GM23338 (cell line): ENCODE data around the gene PAXX. TPM values are rescaled to one million over a fixed set of nuclear protein-coding genes. Genes with fewer than 3 reads are reported as not detected.

Source experiments
- CREB1 ChIP-seq: fragments of 250-450 bp; sonication (Bioruptor Pico); IDR thresholded peaks from 2 replicates; pipeline ENCODE4 v1.5.0; 2020; ENCODE audit warnings: low read depth, mild to moderate bottlenecking, moderate library complexity
- CTCF ChIP-seq, 2 experiments: fragments of 200-600 bp in 1 of 2; sonication (generic) in 1 of 2; conservative IDR thresholded peaks; 2 replicates each; pipeline versions ENCODE4 v1.5.1 to v1.6.1; 2016 to 2017; ENCODE audit warnings: antibody characterized with exemption in 2 of 2, low read depth in 2 of 2, mild to moderate bottlenecking in 2 of 2, moderate library complexity in 1 of 2
- EZH2 ChIP-seq: fragments of 200-600 bp; sonication (generic); IDR thresholded peaks from one replicate; pipeline ENCODE4 v1.8.0; 2017; ENCODE audit warnings: antibody characterized with exemption, mild to moderate bottlenecking, low read depth; ENCODE audit not compliant: unreplicated experiment
- EZH2phosphoT487 ChIP-seq: fragments of 200-600 bp; sonication (generic); IDR thresholded peaks from one replicate; pipeline ENCODE4 v1.8.1; 2018; ENCODE audit warnings: antibody characterized with exemption; ENCODE audit not compliant: unreplicated experiment
- NANOG ChIP-seq: IDR thresholded peaks from 2 replicates; pipeline ENCODE4 v1.6.1; 2016; ENCODE audit warnings: antibody characterized with exemption, borderline replicate concordance
- POLR2AphosphoS5 ChIP-seq: IDR thresholded peaks from 2 replicates; pipeline ENCODE4 v1.6.1; 2016; ENCODE audit warnings: antibody characterized with exemption, low read depth
- REST ChIP-seq: IDR thresholded peaks from one replicate; pipeline ENCODE4 v1.6.1; 2018; ENCODE audit warnings: antibody characterized with exemption; ENCODE audit not compliant: unreplicated experiment
- STAT1 ChIP-seq: IDR thresholded peaks from one replicate; pipeline ENCODE4 v1.6.1; 2016; ENCODE audit warnings: antibody characterized with exemption; ENCODE audit not compliant: unreplicated experiment
- ZNF114 ChIP-seq: fragments of 250-450 bp; sonication (Bioruptor Pico); IDR thresholded peaks from 2 replicates; pipeline ENCODE4 v1.5.0; 2020; ENCODE audit warnings: mild to moderate bottlenecking, moderate library complexity
- ZNF331 ChIP-seq: fragments of 250-450 bp; sonication (Bioruptor Pico); IDR thresholded peaks from 2 replicates; pipeline ENCODE4 v1.5.0; 2020; ENCODE audit warnings: low read depth, mild to moderate bottlenecking, moderate library complexity
- ZNF462 ChIP-seq: fragments of 250-450 bp; sonication (Bioruptor Pico); IDR thresholded peaks from 2 replicates; pipeline ENCODE4 v1.5.0; 2020; ENCODE audit warnings: mild to moderate bottlenecking, moderate library complexity
- polyA plus RNA-seq: library from polyadenylated mRNA; unstranded; fragments of >200 nt; fragmentation: Nextera tagmentation; extraction: Ambion mirVana; gene quantifications from 2 replicates; pipeline ENCODE4 v1.2.1, GENCODE V29; 2016
- total RNA-seq: library from RNA; depleted of rRNA; stranded (reverse); fragments of >200 nt; shearing (Covaris generic); gene quantifications from 2 replicates; pipeline ENCODE4 v1.2.3, GENCODE V29; 2014

Gene PAXX
- total and polyA plus RNA-seq, 2 experiments from 2014 or later, result 71.5 to 86.0 TPM

- no peak for TF ChIP-seq ZNF462 (CRISPR knock-in tag)
- TF ChIP-seq CTCF (conservative IDR thresholded peaks at IDR 0.05; ENCODE audit: low read depth in 2 of 2), result no peak
- TF ChIP-seq ZNF114, result no peak
- TF ChIP-seq REST, result no peak
- TF ChIP-seq POLR2AphosphoS5, result no peak
- no peak for TF ChIP-seq EZH2phosphoT487
- TF ChIP-seq ZNF331 (CRISPR knock-in tag), result no peak
- no peak for TF ChIP-seq NANOG
- no peak for TF ChIP-seq EZH2
- TF ChIP-seq CREB1 (CRISPR knock-in tag), result no peak
- no peak for TF ChIP-seq STAT1
These were observed 39.9 kb downstream of the PAXX start, which contains the start of gene FUT7 (continued) for GRCh38 chr9:137031904-137032640.
